CD4-positive, alpha-beta T cell treated with Interleukin-12 subunit alpha and Interleukin-12 subunit beta, for 1 hour (primary cell): Measurements from ENCODE around the gene YJEFN3.

ENCODE experiments used
- DNase-seq: peaks from one replicate; pipeline ENCODE4 v3.0.0-alpha.2; 2020

YJEFN3 gene

DNA sequence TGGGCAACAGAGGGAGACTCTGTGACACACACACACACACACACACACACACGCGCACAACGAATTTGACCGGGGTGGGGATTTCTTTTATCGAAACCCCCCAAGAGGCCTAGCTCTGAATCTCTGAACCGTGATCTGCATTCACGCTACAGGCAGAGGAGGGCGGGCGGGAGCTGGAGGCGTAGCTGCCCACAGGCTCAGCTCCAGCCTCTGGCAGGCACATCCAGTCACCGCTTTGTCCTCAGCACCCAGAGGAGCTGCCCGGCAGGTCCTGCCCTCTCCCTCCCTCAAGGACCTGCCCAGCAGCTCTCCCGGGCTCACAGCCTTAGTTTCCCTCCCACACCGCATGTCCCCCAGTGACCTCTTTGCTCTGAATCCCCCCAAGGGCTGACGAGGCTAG, 29.3 kb downstream of the YJEFN3 start:
- no peak for DNase-seq

DNA sequence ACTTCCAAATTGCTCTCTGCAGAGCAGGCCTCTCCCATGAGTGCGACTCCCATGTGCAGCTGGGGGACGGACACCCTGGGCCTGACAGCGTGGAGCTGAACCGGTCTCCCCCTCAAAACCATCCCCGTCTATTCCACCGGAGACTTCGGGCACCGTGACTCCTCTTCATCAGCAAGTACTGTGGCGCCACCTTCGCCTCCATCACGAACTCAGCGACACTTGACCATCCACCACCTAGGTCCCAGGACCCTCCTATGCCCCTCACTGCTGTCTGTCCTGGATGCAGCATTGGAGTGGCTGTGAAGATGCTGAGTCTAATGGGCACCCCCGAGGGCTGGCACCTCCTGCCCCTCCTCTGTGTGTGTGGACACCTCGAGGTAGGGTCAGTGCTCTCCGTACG, 29.9 kb downstream of the YJEFN3 start:
- DNase-seq: no peak

DNA sequence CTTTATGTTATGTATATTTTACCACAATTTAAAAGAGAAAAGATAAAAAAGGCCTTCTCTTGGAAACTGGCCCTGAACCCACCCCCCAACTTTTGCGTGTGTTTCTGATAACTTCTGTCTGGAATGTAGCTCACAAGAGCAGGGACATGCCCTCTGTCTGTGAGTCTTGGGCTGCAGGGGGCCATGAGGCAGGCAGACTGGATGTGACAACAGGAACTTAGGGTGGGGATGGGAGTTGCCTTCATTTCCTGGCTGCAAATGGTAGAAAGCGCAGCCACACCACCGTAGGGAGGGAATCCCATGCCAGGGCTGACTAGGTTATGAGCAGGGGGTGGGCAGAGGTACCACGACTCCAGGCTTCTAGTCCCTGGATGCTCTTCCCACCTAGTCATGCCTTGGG, 31.2 kb downstream of the YJEFN3 start:
- peak; percentile 11 for DNase-seq

DNA sequence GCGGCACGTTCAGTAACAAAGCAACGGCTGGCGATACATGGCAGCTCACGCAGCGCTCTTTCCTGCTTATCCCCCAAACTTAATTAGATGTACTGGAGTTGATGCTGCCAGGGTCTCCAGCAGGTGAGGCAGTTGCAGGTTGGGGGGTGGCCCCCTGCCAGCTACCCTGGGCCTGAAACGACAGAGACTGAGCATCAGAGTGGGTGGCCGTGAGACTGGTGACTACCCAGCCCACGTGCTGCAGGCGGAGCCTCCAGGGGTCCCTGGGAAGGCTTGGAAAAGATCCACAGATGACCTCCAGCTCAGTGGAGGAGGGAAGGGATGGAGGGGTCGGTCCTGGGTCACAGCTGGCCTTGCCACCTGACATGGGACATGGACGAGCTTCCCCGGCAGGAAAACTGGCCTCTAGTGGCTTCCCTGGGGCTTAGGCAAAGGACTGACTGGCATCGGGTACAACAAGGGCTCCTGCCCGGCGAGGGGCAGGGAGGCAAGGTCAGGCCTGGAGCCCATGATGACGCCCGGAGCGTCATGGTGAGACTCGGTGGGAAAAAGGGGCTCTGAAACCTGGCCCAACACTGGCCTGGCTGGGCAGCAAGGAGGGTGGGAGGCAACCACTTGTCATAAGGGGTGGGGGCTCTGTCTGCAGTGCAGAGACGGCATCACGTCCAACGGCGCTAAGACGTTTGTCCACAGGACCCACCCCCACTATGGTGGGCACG, 33.4 kb downstream of the YJEFN3 start:
- no peak for DNase-seq

DNA sequence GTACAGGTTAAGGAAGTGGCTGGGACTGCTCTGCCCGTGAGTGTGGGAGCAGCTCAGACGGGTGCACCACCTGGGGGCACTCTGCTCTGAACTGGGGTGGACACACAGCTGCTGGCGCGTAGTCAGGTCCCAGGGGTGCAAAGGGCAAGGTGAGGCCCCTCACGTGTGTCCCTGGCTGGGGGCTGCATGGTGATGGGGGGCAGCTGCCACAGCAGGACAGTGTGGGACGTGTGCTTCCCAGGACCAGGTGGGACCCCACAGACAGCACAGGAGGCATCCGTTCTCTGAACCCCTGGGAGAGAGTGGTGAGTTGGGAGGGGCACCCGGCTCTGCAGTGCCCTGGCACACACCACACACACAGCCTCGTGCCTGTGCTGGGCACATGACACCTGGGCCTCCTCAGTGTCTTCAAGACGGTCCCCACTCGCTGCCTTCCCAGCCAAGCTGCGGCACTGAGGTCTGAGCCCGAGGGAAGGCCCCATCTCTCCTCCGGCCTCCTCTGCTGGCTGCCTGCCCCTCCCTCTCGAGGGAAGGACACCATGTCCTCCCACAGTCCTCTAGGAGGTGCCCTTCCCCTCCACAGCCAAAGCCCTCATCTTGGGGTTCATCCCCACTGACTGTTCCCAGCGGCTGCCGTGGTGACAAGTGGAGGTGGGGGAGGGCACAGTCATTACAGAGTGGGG, 34.1 kb downstream of the YJEFN3 start:
- DNase-seq: peak; percentile 64

DNA sequence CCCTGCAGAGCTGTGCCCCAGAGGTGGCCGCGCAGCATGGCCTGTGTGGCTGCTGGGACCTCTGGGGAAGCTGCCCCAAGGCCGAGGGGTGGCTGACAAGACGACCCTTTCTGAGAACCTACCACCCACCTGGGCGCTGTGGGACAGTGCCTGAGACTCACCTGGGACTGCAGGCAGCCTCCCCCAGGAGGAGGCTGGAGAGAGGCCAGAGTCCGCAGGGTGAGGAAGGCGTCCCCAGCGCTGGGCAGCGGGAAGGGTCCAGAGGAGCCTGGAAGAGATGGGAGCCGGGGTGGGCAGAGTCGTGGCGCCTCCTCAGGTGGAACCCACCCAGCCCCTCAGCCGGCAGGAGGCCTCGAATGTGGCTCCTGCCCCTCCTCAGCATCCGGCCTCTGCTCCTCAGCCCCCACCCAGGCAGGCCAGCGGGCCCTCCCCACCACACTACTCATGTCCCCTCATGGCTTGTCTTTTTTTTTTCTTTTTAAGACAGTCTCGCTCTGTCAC, 34.7 kb downstream of the YJEFN3 start:
- no peak for DNase-seq

DNA sequence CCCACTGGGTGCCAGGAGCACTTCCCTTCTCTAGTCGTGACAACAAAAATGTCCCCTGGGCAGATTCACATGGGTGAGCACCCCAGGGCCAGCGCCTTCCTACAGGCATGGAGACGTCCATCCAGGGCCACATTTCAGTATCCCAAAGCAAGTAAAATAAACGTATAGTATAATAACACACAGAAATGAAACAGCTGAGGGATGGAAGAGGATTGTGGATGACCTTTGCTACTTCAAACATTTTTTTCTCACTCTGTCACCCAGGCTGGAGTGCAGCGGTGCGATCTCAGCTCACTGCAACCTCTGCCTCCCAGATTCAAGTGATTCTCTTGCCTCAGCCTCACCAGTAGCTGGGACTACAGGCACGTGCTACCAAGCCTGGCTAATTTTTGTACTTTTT, 37.6 kb downstream of the YJEFN3 start:
- DNase-seq: no peak

DNA sequence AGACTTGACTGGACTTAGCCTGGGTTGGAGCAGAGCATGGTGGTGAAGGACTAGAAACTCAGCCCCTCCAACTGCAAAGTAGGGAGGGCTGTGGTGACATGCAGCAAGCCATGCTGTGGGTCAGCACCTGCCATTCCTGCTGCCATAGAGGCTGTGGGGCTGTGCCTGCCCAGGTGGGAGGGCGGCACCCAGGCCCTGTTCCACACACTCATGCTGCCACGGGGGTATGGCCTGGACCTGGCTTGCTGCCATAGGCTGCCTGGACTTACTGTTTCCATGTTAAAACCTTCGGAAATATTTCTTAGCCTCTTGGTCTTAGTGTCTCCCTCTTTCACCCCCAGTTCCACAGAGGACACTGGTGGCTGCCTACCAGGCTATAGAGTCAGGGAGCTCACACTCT, 38.7 kb downstream of the YJEFN3 start:
- DNase-seq: no peak

DNA sequence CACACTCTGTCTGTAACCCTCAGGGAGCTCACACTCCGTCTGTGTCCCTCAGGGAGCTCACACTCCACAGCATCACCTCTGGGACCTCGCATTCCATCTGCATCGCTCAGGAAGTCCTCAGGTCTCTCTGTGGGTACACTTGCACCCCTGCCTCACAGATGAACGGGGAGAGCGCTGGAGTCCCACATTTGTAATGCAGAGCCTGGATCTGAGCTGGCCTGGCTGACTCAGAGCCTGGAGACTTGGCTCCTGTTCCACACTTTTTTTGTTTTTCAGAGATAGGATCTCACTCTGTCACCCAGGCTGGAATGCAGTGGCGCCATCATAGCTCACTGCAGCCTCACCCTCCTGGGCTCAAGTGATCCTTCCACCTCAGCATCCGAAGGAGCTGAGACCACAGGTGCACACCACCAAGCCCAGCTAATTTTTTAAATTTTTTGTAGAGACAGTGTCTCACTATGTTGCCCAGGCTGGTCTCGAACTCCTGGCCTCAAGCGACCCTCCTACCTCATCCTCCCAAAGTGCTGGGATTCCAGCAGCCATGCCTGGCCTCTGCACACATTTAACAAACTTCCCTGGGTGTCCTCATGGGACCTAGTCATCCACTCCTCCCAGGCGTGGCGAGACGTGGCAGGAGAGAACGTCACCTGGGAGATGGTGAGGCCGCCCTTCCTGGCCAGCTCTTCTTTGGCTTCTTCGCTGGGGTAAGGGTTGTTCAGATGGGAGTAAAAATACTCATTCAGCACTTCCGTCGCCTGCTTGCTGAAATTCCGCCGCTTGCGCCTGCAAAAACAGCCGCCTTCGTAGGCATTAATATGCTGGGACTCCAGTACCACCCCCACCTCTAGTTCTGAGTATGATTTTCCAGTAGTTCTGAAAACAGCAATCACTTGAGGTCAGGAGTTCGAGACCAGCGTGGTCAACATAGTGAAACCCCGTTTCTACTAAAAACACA, 40.4 kb downstream of the YJEFN3 start:
- DNase-seq: no peak

DNA sequence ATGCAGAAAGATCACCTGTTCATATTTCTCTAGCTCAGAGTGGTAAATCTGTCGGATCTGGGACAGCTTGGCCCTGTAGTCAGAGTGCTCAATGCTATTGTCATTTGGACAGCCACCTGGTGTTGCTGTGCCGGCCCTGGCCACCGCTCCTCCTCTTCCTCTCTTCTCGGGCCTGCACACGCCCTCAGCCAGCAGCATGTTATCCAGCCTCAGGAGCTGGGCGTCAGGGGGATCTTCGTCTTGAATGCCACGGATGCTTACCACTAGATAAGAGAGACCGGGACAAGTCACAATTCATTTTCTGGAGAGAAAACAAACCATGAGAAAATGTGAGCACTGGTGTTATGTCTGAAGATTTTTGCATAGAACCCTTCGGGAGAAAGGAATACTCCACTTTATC, 41.9 kb downstream of the YJEFN3 start:
- DNase-seq: no peak

DNA sequence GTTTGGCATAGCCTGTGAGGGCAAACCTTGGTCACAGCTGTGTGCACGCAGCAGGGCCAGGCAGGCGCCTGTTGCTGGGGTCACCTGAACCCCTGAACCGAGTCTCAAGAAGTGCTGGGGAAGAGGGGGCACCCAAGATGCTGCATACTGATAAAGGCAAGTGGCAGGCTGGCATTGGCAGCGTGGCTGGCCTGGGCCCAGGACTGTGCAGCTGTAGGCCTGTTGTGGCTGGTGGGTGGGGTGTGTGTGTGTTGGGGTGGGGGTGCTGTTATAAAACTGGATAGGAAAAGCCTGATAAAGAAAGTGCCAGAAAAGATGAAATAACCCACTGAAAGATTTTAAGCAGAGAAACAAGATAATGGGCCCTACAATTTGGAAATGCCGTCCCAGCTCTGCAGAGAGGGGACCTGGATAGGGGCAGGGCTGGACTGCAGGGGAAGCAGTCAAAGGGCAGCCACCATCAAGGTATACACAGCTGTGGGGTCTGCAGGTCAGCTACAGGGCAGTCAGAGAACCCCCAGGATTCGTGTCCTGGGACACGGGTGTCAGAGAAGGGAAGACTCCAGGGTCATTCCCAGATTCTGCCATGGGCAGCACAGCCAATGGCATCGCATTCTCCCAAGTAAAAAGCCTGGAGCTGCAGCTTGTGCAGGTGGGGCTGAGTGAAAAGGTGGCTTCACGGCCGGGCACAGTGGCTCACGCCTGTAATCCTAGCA, 42.5 kb downstream of the YJEFN3 start:
- no peak for DNase-seq

DNA sequence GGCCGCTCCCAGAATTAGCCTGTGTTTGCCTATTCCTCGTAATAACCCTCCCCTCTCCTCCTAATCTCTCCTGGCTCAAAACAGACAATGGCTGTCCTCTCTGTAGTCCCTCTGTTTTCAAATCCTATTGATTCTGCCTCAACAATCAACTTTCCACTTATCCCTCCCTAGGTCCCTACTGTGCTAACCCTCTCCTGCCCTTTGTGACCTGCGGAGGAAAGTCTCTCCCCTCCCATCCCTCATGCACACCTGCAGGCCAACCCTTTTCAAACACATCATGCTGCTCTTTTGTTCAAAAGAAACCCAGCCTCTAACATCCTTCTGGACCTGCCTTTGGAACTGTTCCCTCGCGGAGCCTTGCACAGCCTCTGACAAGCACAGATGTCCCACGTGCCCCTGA, 46.7 kb downstream of the YJEFN3 start:
- DNase-seq: no peak

DNA sequence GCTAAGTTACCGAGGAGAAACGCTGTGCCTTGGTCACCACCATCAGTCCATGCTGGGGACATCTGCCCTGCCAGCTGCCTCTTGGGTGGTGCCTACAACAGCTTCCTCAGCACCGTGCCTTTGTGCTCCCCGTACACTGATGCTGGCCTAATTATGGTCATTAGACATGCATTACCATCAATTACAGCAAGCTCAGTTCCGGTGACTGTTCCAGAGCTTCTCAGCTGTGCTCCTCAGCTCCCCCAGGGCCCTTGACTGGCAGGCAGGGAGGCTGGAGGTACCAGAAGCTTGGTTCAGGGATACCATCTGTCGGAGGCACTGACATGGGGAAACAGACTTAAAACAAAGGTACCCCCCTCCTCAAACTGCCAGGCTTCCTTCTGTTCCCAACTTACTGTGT, 49.5 kb downstream of the YJEFN3 start:
- DNase-seq: no peak

DNA sequence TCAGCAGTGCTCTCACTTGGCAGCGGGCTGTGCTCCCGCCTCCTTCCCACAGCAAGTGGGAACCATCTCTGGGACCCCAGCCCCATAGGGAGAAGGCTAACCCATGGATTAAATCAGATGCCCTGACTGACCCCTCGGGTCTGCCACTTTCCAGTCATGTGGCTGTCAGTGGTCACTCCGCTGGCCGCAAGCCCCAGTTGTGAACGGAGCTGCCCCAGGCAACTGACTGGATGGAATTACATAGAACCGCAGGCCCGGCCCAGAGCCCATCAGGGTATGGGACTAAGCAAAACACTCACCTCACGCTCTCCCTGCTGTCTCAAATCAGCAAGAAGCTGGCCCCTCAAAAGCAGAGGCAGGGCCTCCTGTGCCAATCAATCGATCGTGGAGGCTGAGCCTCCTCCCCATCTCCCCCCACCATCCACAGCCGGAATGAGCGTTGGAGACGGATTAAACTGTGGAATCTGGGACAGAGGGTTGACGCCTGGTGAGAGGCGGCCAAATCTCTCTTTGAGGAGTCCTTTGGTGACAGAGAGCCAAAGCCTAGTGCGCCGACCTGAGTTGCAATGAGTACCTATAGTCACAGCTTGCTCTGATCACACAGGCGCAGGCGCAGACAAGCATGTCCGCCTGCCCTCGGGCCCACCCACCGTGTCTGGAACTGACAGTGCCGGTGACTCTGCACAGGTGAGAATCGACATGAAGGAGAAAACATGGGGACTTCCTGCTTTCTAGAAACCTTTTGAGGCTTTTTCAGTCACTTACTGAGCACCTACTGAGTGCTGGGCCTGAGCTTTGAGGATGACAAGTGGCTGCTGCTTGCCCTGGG, 51.0 kb downstream of the YJEFN3 start:
- no peak for DNase-seq

DNA sequence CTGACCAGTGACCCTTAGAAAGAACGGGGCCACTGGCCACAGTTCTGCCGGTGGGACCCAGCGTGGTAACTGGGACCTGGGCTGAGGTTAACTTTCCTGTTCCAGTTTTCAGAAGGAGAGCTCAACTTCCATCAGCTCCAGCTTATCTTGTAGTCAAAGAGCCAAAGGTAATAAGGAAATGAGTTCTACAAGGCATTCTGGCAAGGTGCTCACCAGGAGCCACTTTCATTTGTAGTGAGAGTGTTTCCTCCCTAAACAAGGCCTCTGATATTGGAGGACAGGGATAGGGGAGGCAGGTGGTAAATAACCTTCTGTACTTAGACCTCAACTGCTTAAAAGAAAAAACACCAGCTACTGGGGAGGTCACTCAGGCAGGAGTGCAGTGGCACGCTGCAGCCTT, 51.7 kb downstream of the YJEFN3 start:
- no peak for DNase-seq

DNA sequence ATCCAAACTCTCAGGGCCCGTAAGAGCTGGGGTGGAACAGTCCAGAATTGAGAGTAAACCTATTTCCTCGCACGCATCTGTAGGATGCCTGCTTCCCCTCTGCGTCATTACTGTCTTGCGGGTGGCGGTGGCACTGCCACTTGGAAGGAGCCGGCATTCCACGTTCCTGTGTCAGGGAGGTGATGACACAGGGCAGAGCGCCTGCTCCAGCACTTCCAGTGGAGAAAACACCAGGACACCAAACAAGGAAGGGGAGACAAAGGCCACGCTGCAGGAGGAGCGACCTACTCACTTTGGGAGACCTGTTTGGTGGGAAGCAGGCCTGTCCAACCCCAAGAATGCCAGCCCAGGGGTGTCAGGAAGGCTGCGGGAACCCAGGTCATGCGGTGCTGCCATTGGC, 52.7 kb downstream of the YJEFN3 start:
- no peak for DNase-seq

DNA sequence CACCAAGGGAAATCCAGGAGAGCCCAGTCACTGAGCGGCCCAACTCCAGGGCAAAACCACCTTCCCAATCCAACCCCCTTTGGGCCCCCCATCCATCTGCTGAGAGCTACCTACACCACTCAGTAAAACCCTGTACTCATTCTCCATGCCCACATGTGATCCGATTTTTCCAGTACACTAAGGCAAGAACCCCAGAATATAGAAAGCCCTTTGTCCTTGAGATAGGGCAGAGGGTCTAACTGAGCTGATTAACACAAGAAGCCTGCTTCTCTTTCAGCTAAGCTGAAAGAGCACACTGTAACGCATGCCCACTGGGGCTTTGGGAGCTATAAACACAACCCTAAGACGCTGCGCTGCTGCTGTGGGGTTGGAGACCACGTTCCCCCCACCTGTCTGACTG, 53.8 kb downstream of the YJEFN3 start:
- no peak for DNase-seq

DNA sequence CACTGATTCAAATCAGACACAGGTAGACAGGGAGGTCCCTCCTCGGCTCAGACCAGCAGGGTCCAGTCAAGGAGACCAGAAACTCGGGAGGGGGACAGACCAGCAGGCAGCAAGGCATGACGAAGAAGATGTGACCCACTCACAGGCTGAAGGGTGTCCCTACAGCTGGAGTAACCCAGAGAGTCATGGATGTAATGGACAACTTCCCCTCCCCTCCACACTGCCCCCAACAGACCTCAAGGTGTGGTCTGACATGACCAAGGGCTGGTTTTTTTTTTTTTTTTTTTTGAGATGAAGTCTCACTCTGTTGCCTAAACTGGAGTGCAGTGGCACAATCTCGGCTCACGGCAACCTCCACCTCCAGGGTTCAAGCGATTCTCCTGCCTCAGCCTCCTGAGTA, 55.6 kb downstream of the YJEFN3 start:
- DNase-seq: no peak
